HepG2 (cell line): ENCODE data around the gene NEURL2.

ENCODE experiments used
- ARNTL ChIP-seq: sonication (generic); formaldehyde crosslinking; IDR thresholded peaks from 2 replicates; pipeline ENCODE4 v1.4.0; 2020; ENCODE audit warnings: mild to moderate bottlenecking, missing genetic modification reagents
- ESRRA ChIP-seq: sonication (generic); formaldehyde crosslinking; IDR thresholded peaks from 2 replicates; pipeline ENCODE4 v1.5.1; 2020; ENCODE audit warnings: mild to moderate bottlenecking, low read depth, missing genetic modification reagents
- HNRNPH1 ChIP-seq: fragments of 200-400 bp; formaldehyde crosslinking; optimal IDR thresholded peaks from 2 replicates; pipeline ENCODE3; 2017; ENCODE audit warnings: mild to moderate bottlenecking, low read depth, low read length
- MAFF ChIP-seq: IDR thresholded peaks from 2 replicates; pipeline ENCODE4 v1.6.1; 2011; ENCODE audit warnings: low read depth, low read length, improper control_type of control experiment
- PHB2 ChIP-seq: fragments of 450-650 bp; IDR thresholded peaks from 2 replicates; pipeline ENCODE4 v1.6.1; 2018; ENCODE audit not compliant: partially characterized antibody
- POLR2AphosphoS5 ChIP-seq: IDR thresholded peaks from 2 replicates; pipeline ENCODE4 v1.6.1; 2012; ENCODE audit warnings: low read depth, low read length
- SRF ChIP-seq: IDR thresholded peaks from 2 replicates; pipeline ENCODE4 v1.6.1; 2011; ENCODE audit warnings: mild to moderate bottlenecking, low read depth, low read length, moderate library complexity
- ZMYM2 ChIP-seq: sonication (generic); formaldehyde crosslinking; IDR thresholded peaks from 2 replicates; pipeline ENCODE4 v1.8.0; 2022; ENCODE audit warnings: mild to moderate bottlenecking, missing genetic modification reagents
- TF ChIP-seq, protein P1 (sequence below): sonication (generic); formaldehyde crosslinking; IDR thresholded peaks from 2 replicates; pipeline ENCODE4 v1.4.0; 2020; ENCODE audit warnings: missing genetic modification reagents
- TF ChIP-seq, protein P2 (sequence below): sonication (generic); formaldehyde crosslinking; conservative IDR thresholded peaks from 2 replicates; pipeline ENCODE4 v1.8.0; 2022; ENCODE audit warnings: mild to moderate bottlenecking, moderate library complexity, missing genetic modification reagents
- TF ChIP-seq, protein P3 (sequence below): sonication (generic); formaldehyde crosslinking; IDR thresholded peaks from 2 replicates; pipeline ENCODE4 v1.9.0; 2021; ENCODE audit warnings: missing genetic modification reagents, mild to moderate bottlenecking, borderline replicate concordance

DNA sequence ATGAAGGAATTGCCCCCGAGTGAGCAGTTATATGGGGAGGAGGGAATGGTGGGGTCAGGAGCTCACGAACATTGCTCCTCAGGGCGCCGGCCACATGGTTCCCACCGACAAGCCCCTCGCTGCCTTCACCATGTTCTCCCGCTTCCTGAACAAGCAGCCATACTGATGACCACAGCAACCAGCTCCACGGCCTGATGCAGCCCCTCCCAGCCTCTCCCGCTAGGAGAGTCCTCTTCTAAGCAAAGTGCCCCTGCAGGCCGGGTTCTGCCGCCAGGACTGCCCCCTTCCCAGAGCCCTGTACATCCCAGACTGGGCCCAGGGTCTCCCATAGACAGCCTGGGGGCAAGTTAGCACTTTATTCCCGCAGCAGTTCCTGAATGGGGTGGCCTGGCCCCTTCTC lies 7.3 kb upstream of the NEURL2 start:
- TF ChIP-seq, protein P1, sequence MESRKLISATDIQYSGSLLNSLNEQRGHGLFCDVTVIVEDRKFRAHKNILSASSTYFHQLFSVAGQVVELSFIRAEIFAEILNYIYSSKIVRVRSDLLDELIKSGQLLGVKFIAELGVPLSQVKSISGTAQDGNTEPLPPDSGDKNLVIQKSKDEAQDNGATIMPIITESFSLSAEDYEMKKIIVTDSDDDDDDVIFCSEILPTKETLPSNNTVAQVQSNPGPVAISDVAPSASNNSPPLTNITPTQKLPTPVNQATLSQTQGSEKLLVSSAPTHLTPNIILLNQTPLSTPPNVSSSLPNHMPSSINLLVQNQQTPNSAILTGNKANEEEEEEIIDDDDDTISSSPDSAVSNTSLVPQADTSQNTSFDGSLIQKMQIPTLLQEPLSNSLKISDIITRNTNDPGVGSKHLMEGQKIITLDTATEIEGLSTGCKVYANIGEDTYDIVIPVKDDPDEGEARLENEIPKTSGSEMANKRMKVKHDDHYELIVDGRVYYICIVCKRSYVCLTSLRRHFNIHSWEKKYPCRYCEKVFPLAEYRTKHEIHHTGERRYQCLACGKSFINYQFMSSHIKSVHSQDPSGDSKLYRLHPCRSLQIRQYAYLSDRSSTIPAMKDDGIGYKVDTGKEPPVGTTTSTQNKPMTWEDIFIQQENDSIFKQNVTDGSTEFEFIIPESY: no peak
- no peak for TF ChIP-seq SRF
- TF ChIP-seq, protein P2, sequence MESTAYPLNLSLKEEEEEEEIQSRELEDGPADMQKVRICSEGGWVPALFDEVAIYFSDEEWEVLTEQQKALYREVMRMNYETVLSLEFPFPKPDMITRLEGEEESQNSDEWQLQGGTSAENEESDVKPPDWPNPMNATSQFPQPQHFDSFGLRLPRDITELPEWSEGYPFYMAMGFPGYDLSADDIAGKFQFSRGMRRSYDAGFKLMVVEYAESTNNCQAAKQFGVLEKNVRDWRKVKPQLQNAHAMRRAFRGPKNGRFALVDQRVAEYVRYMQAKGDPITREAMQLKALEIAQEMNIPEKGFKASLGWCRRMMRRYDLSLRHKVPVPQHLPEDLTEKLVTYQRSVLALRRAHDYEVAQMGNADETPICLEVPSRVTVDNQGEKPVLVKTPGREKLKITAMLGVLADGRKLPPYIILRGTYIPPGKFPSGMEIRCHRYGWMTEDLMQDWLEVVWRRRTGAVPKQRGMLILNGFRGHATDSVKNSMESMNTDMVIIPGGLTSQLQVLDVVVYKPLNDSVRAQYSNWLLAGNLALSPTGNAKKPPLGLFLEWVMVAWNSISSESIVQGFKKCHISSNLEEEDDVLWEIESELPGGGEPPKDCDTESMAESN (CRISPR knock-in tag): no peak
- TF ChIP-seq ARNTL: no peak
- TF ChIP-seq POLR2AphosphoS5: no peak
- TF ChIP-seq MAFF: no peak
- TF ChIP-seq ESRRA (CRISPR knock-in tag): no peak
- TF ChIP-seq, protein P3, sequence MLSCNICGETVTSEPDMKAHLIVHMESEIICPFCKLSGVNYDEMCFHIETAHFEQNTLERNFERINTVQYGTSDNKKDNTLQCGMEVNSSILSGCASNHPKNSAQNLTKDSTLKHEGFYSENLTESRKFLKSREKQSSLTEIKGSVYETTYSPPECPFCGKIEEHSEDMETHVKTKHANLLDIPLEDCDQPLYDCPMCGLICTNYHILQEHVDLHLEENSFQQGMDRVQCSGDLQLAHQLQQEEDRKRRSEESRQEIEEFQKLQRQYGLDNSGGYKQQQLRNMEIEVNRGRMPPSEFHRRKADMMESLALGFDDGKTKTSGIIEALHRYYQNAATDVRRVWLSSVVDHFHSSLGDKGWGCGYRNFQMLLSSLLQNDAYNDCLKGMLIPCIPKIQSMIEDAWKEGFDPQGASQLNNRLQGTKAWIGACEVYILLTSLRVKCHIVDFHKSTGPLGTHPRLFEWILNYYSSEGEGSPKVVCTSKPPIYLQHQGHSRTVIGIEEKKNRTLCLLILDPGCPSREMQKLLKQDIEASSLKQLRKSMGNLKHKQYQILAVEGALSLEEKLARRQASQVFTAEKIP (CRISPR knock-in tag): no peak
- TF ChIP-seq PHB2: no peak
- no peak for TF ChIP-seq ZMYM2 (CRISPR knock-in tag)
- no peak for TF ChIP-seq HNRNPH1
